Pancreas (tissue), 10 donors: ENCODE results near the gene DNAJC11. TPM values are rescaled to one million over a fixed set of nuclear protein-coding genes. Genes with fewer than 3 reads are reported as not detected.

Experiments
- ATAC-seq, 4 donors: fragments of 200-7000 bp; cut with Tn5 transposase; one replicate each; pipeline versions ENCODE4 v1.8.0 to v1.9.1; 2020; ENCODE audit warnings: mild to moderate bottlenecking in 4 of 4, moderate library complexity in 4 of 4
- DNase-seq, 6 donors: peaks; one replicate each; pipeline ENCODE4 v3.0.0-alpha.2; 2020
- FAIRE-seq: peaks from 2 replicates; lab custom pipeline; 2012; peaks lifted over from hg19 to GRCh38; lab: Jason Lieb, UNC
- H3K27ac ChIP-seq, 4 donors: fragments of 200-600 bp; sonication (generic); 1 replicate in 3 of 4; 2 replicates in 1 of 4; pipeline versions ENCODE4 v1.5.0 to v1.8.0; 2020
- H3K27me3 ChIP-seq, 4 donors: fragments of 200-600 bp; one replicate each; pipeline ENCODE4 v1.8.0; 2021
- H3K36me3 ChIP-seq, 3 donors: fragments of 200-600 bp; sonication (generic) in 1 of 3; one replicate each; pipeline versions ENCODE4 v1.5.0 to v1.8.0; 2020 to 2021
- H3K4me1 ChIP-seq, 3 donors: fragments of 200-600 bp; one replicate each; pipeline ENCODE4 v1.8.0; 2021
- H3K4me3 ChIP-seq, 4 donors: fragments of 200-600 bp; sonication (generic) in 2 of 4; one replicate each; pipeline versions ENCODE4 v1.5.0 to v1.8.0; 2020 to 2021
- H3K9me3 ChIP-seq, 4 donors: fragments of 200-600 bp; one replicate each; pipeline ENCODE4 v1.8.0; 2021
- CTCF ChIP-seq, 4 donors: fragments of 200-600 bp; sonication (generic) in 3 of 4; IDR thresholded peaks; one replicate each; pipeline versions ENCODE4 v1.5.0 to v1.8.0; 2021; ENCODE audit warnings: antibody characterized with exemption in 4 of 4
- WGBS, 2 donors: extraction: QIAGEN DNeasy Blood & Tissue Kit; methylation state at CpG; one replicate each; pipeline ENCODE4 v1.1.7; 2013; 5-methylcytosine and 5-hydroxymethylcytosine counted together
- intact Hi-C, 3 donors: fragments of 100-400 bp; cut with DNase I; formaldehyde crosslinking; loops; one replicate each; pipeline versions ENCODE4 v1.11.1 to v1.14.2; 2022
- polyA plus RNA-seq, 2 donors: library from polyadenylated mRNA; stranded (reverse); fragments of 200-250 nt; gene quantifications; one replicate each; pipeline ENCODE4 v1.2.3, GENCODE V29; 2013
- total RNA-seq, 6 donors: library from RNA; stranded (reverse); fragmentation: NEBNext Ultra II Directional in 4 of 6; extraction: Animal tissue kit (Norgen Biotek cat#: 25700) in 4 of 6; gene quantifications; one replicate each; pipeline versions ENCODE4 v1.2.1 to v1.2.4, GENCODE V29; 2021 to 2023
- donor health status: healthy with polysubstance abuse.
- donor health status: DM: no; HTN: no; CAD: no; lungs with moderate emphysema.
- donor health status: DM: no; HTN: no; CAD: no.
- donor health status: control.
- donor health status: control.
- donor health status: Bipolar disorder and iron deficiency.
- donor health status: DM: yes; HTN: yes; CAD: no.
- donor health status: DM: no; HTN: no; CAD: no.
- donor health status: DM: no; HTN: no; CAD: no.
- donor health status: DM: yes; HTN: yes; CAD: no.

DNAJC11 gene
- total and polyA plus RNA-seq, 8 donors: 14.9 to 30.6 (median 20.2) TPM

DNA sequence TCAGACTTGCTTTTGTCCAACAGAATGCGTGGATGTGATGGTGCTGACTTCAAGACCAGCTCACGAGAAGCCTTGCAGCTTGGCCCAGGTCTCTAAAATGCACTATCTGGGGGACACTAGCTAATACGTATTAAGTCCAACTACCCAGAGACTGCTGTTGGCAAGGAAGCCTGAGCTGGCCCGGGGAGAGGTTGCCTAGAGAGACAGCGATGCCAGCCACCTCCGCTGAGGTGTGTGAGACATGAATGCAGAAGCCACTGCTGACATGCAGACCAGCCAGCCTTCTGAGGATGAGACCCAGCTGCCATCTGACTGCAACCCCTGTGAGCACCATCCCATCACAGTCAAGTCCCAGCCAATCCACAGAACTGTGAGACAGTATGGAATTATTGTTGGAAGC, 44.5 kb downstream of the DNAJC11 start:
- no peak overlapping the region for H3K27ac ChIP-seq
- H3K4me3 ChIP-seq: no peak overlapping the region
- FAIRE-seq (no peak), DNase-seq (no peak), ATAC-seq (no peak)
- H3K9me3 ChIP-seq: no peaks in the 10 kb centered on the region
- WGBS, 2 donors: 89 to 92% methylated on average over 6 of the region's 6 CpGs
- no peak for TF ChIP-seq CTCF (IDR thresholded peaks at IDR 0.05)
- H3K36me3 ChIP-seq: peaks cover 0 to 11% (median 0%) of the 10 kb centered on the region in 3 donors
- intact Hi-C loops: no loop called here
- no peaks in the 10 kb centered on the region for H3K27me3 ChIP-seq
- H3K4me1 ChIP-seq: no peaks in the 10 kb centered on the region

DNA sequence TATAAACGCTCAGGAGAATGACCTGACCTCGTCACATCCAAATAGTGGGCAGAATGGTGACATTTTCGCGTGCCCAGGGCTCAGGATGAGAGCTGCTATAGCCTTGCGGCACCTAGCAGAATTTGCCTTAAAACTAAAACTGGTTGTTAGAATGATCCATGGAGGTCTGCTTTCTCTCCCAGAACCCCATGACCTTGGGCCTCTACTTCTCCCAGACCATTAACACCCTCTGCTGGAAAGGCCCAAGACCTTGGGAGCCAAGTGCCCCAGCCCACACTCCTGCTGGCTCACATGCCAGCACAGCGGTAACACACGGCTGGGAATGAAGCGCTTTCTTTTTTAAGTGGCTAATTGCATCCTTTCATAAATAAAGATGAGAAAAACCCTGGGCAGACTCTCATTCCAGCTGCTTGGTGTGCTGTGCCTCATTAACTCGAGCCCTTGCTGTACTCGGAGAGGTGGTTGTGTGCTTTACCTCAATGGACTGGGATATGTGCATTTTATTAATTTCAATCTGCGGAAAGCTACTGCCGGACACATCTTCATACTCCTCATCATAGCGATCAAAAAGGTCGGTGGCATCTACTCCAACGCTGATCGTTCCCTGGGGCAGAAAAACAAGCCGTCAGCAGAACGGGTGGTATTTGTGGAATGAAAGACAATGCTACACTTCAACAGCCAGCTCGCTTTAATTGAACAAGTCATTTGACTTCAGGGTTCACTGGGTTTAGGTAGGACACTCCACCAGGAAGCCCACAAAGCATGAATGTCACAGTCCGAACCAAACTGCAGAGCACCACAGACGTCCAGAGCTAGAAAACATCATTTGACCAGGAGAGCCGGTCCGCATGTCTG, 48.0 kb downstream of the DNAJC11 start:
- Histone ChIP-seq H3K36me3 (peaks cover 0 to 11% (median 0%) of the 10 kb centered on the region in 3 donors), H3K27me3 (no peaks in the 10 kb centered on the region), H3K4me3 (no peak overlapping the region), H3K27ac (no peak overlapping the region), H3K9me3 (no peaks in the 10 kb centered on the region), H3K4me1 (no peaks in the 10 kb centered on the region)
- DNase-seq (no peak), FAIRE-seq (no peak), ATAC-seq (no peak)
- no peak for TF ChIP-seq CTCF (IDR thresholded peaks at IDR 0.05)
- intact Hi-C loops: no loop called here
- WGBS, 2 donors: 89% methylated on average over 23 of the region's 23 CpGs

DNA sequence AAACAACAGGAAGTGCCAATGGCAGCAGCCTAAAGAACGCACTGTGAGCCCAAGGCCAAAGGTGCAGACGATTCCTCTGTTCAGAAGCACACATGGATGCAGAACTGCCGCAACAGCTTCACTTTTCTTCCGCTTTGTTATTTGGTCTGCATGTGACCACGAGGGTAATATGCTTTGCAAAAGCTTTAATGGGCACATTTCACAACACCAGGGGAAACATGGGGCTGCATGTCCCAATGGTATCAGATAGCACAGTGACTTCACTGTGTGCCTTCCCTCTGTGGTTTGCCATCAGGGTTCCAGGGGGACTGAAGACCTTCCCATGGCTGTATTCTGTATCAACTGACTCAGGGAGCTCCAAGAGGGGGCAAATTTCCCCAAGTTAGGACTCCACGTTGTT, 48.6 kb downstream of the DNAJC11 start:
- Histone ChIP-seq H3K36me3 (peaks cover 0 to 11% (median 0%) of the 10 kb centered on the region in 3 donors), H3K9me3 (no peaks in the 10 kb centered on the region), H3K27ac (no peak overlapping the region), H3K4me1 (no peaks in the 10 kb centered on the region), H3K4me3 (no peak overlapping the region), H3K27me3 (no peaks in the 10 kb centered on the region)
- ATAC-seq (no peak), DNase-seq (no peak), FAIRE-seq (no peak)
- intact Hi-C loops: no loop called here
- no peak for TF ChIP-seq CTCF (IDR thresholded peaks at IDR 0.05)
- WGBS, 2 donors: 79 to 80% methylated on average over 6 of the region's 6 CpGs

- intact Hi-C loops: no loop called here
- TF ChIP-seq CTCF (IDR thresholded peaks at IDR 0.05): no peak
- 87 to 89% methylated on average over 17 of the region's 17 CpGs for WGBS, 2 donors
- peaks cover 0 to 11% (median 0%) of the 10 kb centered on the region in 3 donors for H3K36me3 ChIP-seq
- ATAC-seq: no peak
- H3K27me3 ChIP-seq: no peaks in the 10 kb centered on the region
- no peak for FAIRE-seq
- H3K4me3 ChIP-seq: no peak overlapping the region
- H3K9me3 ChIP-seq: no peaks in the 10 kb centered on the region
- no peak for DNase-seq
- H3K27ac ChIP-seq: no peak overlapping the region
- no peaks in the 10 kb centered on the region for H3K4me1 ChIP-seq
Observed at GRCh38 chr1:6651909-6652308, 49.7 kb downstream of the DNAJC11 start.

DNA sequence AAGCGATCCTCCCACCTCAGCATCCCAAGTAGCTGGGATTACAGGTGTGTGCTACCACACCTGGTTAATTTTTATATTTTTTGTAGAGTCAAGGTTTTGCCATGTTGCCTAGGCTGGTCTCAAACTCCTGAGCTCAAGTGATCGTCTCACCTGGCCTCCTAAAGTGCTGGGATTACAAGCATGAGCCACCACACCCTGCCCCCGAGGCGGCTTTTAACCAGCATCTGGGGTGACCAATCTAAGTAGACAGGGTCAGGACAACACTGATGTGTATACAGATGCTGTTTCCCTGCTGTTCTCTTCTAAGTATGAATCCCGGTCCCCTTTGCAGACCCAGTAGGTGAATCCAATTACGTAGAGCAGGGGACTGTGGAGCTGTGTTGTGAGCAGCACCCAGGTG, 53.1 kb downstream of the DNAJC11 start:
- intact Hi-C loops: loop anchor here in 2 of 3 donors (10.0 kb wide), 2 partner anchors 94 to 164 kb away; partner anchors contain the start of genes NOL9 (in 1 of the 2) and TAS1R1 (in 1 of the 2)
- Histone ChIP-seq H3K9me3 (no peaks in the 10 kb centered on the region), H3K27ac (no peak overlapping the region), H3K4me3 (no peak overlapping the region), H3K27me3 (no peaks in the 10 kb centered on the region), H3K36me3 (peaks cover 0 to 9% (median 0%) of the 10 kb centered on the region in 3 donors), H3K4me1 (no peaks in the 10 kb centered on the region)
- FAIRE-seq: no peak
- ATAC-seq: no peak
- WGBS, 2 donors: 88 to 91% methylated on average over 6 of the region's 6 CpGs
- no peak for TF ChIP-seq CTCF (IDR thresholded peaks at IDR 0.05)
- no peak for DNase-seq
